MG63 (cell line): ENCODE measurements around the gene RABL6. TPM values are rescaled to one million over a fixed set of nuclear protein-coding genes. Genes with fewer than 3 reads are reported as not detected.
A peak's percentile ranks its signal among the peaks of the same experiment; 100 is the strongest.

Source experiments
- DNase-seq: peaks from one replicate; pipeline ENCODE4 v3.0.0-alpha.2; 2020
- H3K27me3 ChIP-seq: fragments of 250-450 bp; sonication (Bioruptor Pico); 2 replicates; pipeline ENCODE4 v1.5.1; 2020; ENCODE audit warnings: mild to moderate bottlenecking, moderate library complexity
- H3K36me3 ChIP-seq: fragments of 250-450 bp; sonication (Bioruptor Pico); 2 replicates; pipeline ENCODE4 v1.5.1; 2020; ENCODE audit warnings: mild to moderate bottlenecking, moderate library complexity
- H3K4me3 ChIP-seq: fragments of 250-450 bp; sonication (Bioruptor Pico); 2 replicates; pipeline ENCODE4 v1.5.1; 2020; ENCODE audit warnings: mild to moderate bottlenecking, moderate library complexity
- H3K9me3 ChIP-seq: fragments of 250-450 bp; sonication (Bioruptor Pico); 2 replicates; pipeline ENCODE4 v1.5.1; 2020; ENCODE audit warnings: mild to moderate bottlenecking, moderate library complexity
- total RNA-seq: library from RNA; depleted of rRNA; stranded (reverse); fragments of >200 nt; shearing (Covaris generic); gene quantifications from 2 replicates; pipeline ENCODE4 v1.2.3, GENCODE V29; 2014; ENCODE audit warnings: low replicate concordance

RABL6 gene
- total RNA-seq, 1 experiment from 2014 or later: 101 TPM

- Histone ChIP-seq H3K4me3 (no peak overlapping the region), H3K9me3 (no peaks in the 10 kb centered on the region), H3K27me3 (no peaks in the 10 kb centered on the region), H3K36me3 (peaks cover 11% of the 10 kb centered on the region)
- DNase-seq: no peak
These were observed 37.9 kb downstream of the RABL6 start for GRCh38 chr9:136845465-136846260.

DNA sequence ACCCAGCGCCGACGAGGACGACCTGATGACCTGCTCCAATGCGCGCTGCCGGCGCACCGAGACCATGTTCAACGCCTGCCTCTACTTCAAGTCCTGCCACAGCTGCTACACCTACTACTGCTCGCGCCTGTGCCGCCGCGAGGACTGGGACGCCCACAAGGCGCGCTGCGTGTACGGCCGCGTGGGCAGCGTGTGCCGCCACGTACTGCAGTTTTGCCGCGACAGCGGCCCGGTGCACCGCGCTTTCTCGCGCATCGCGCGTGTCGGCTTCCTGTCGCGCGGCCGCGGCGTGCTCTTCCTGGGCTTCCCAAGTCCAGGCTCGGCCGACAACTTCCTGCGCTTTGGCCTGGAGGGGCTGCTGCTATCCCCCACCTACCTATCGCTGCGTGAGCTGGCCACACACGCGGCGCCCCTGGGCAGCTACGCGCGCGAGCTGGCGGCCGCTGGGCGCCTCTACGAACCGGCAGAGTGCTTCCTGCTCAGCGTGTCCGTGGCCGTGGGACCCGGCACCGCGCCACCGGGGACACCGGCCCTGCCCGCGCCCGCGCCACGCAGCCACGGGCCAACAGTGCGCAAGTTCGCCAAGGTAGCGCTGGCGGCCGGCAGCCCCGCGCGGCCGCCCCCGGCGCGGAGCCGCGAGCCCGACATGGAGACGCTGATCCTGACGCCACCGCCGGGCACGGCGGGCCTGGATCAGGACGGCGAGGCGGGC is 38.8 kb downstream of the RABL6 start:
- peaks cover 13% of the 10 kb centered on the region for H3K36me3 ChIP-seq
- no peaks in the 10 kb centered on the region for H3K9me3 ChIP-seq
- no peaks in the 10 kb centered on the region for H3K27me3 ChIP-seq
- no peak for DNase-seq
- no peak overlapping the region for H3K4me3 ChIP-seq

DNA sequence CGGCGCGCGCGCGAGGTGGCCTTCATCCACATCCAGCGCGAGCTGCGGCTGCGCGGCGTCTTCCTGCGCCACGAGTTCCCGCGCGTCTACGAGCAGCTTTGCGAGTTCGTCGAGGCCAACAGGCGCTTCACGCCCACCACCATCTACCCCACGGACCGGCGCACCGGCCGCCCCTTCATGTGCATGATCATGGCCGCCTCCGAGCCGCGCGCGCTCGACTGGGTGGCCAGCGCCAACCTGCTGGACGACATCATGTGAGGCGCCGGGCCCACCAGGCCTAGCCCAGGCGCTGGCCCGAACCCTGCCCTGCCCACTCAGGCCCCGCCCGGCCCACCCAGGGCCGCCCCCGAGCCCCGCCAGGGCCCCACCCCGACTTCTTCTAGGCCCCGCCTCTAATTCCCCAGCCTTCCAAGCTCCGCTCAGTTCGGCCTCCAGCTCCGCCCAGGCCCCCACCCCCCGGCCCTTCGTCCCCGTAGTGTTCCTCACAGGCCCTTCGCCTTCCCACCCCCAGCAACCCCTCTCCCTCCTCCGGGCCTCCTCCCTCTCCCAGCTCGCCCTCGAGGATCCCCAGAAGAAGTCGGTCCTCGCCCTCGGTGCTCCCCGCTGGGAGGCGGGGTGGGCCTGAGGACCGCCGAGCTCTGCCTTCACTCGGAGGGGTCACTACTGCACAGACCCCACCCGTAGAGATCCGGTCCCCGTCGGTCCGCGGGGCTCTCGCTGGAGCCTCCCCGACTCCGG is 39.5 kb downstream of the RABL6 start:
- H3K9me3 ChIP-seq: no peaks in the 10 kb centered on the region
- H3K4me3 ChIP-seq: peak overlapping the region; percentile 86
- peak; percentile 84 for DNase-seq
- H3K36me3 ChIP-seq: peaks cover 13% of the 10 kb centered on the region
- H3K27me3 ChIP-seq: no peaks in the 10 kb centered on the region

DNA sequence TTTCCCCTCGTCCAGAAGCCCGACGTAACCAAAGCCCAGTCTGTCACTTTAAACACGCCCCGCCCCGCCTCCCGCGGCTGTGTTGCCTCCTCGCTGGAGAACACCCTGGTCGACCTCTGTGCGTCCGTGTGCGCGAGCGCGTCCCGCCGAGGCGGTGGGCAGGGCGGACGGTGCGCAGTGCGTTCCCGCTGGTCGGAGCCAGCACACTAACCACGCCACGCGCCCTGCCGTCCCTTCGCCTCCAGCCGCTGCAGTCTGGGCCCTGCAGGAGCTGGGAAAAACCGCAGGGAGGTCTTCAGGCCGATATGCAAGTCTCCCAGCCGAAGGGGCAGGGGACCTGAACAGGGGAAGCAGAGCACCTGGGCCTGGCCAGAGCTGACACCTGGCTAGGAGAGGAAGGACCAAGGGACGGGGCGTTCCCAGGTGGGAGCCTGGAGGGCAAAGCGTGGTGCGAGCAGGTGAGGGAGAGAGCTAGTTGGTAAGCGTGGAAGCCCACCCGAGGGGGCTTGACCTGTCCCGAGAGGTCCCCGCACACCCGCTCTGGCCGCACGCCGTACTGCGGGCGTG is 40.2 kb downstream of the RABL6 start:
- Histone ChIP-seq H3K27me3 (no peaks in the 10 kb centered on the region), H3K9me3 (no peaks in the 10 kb centered on the region), H3K4me3 (peak overlapping the region; percentile 86), H3K36me3 (peaks cover 13% of the 10 kb centered on the region)
- peak; percentile 95 for DNase-seq

- Histone ChIP-seq H3K36me3 (peaks cover 13% of the 10 kb centered on the region), H3K4me3 (peak overlapping the region; percentile 86), H3K27me3 (no peaks in the 10 kb centered on the region), H3K9me3 (no peaks in the 10 kb centered on the region)
- DNase-seq: peak; percentile 56
These were observed 40.8 kb downstream of the RABL6 start for GRCh38 chr9:136848393-136849037.

DNA sequence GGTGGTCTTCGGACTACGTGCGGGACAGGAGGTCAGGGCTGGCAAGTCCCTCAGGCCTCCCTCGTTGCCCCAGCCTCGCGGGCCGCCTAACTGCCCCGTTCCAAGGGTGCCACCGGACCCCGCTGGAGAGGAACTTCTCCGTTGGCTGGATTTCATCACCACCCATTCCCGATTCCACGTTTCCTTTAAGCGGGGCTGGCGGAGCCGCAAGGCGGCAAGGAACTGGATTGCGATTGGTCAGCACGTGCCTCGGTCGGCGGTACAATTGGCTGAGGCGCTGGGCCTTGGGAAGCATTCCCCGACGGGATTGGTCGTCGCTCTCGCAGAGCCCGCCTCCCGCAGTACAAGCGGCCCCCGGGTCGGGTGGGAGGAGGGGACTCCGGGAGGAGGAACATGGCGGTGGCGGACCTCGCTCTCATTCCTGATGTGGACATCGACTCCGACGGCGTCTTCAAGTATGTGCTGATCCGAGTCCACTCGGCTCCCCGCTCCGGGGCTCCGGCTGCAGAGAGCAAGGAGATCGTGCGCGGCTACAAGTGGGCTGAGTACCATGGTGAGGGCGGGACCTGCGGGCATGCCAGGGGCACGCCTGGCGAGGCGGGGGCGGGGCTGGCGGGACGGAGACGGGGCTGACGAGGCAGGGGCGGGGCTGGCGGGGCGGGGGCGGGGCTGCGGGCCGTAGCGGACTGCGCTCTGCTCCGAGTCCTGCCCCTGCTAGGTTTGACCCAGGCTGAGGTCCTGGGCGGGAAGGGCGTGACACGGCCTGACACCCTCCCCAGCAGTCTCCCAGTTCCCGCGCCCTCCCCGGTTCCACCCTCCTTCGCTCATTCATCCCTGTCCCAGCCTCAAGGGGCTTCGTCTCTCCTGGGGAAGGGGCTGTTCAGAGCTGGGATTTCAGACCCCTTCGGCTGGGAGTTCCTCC is 41.6 kb downstream of the RABL6 start, which contains the start of gene PHPT1:
PHPT1 (plus strand) TSS at position 372 of the 922 bp plus-strand sequence; CDS start at position 394, 22 bp downstream.
- peak within 1 kb of the TSS; percentile 86 for H3K4me3 ChIP-seq
- no peaks in the 10 kb centered on the region for H3K27me3 ChIP-seq
- peak; percentile 98 for DNase-seq
- peaks cover 13% of the 10 kb centered on the region for H3K36me3 ChIP-seq
- H3K9me3 ChIP-seq: no peaks in the 10 kb centered on the region

DNA sequence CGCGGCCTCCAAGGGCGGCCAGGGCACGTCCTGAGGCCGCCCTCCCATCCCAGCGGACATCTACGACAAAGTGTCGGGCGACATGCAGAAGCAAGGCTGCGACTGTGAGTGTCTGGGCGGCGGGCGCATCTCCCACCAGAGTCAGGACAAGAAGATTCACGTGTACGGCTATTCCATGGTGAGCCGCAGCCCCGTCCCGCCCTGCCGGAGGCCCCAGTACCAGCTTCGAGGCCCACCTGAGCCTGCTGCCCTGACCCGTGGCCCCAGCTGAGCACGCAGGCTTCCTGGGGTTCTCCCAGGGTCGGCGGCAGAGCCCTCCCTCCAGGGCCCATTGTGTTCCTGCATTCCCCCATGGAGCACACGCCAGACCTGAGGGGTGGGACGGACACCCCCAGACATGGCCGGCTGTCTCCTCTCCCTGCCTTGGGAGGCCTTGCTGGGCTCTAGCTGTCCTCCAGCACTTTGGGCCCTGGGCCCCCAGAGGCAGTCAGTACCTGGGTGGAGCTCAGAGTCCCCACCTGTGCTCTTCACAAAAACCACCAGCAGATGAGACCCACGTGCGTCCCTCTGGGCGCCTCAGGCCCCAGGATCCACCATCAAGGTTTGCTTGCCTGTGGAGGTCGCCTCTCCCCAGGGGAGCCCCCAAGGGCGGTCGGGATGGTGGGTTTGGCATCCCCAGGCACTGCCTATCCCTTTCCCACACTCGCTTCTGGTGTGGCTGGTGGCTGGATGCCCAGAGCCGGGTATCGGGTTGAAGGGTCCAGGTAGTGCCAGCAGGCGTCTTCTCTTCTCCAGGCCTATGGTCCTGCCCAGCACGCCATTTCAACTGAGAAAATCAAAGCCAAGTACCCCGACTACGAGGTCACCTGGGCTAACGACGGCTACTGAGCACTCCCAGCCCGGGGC is 42.5 kb downstream of the RABL6 start:
- no peaks in the 10 kb centered on the region for H3K27me3 ChIP-seq
- H3K4me3 ChIP-seq: peak overlapping the region; percentile 86
- DNase-seq: no peak
- H3K36me3 ChIP-seq: peaks cover 13% of the 10 kb centered on the region
- H3K9me3 ChIP-seq: no peaks in the 10 kb centered on the region

- Histone ChIP-seq H3K4me3 (no peak overlapping the region), H3K36me3 (peaks cover 13% of the 10 kb centered on the region), H3K27me3 (no peaks in the 10 kb centered on the region), H3K9me3 (no peaks in the 10 kb centered on the region)
- no peak for DNase-seq
These were observed 43.4 kb downstream of the RABL6 start for GRCh38 chr9:136850866-136851775.

DNA sequence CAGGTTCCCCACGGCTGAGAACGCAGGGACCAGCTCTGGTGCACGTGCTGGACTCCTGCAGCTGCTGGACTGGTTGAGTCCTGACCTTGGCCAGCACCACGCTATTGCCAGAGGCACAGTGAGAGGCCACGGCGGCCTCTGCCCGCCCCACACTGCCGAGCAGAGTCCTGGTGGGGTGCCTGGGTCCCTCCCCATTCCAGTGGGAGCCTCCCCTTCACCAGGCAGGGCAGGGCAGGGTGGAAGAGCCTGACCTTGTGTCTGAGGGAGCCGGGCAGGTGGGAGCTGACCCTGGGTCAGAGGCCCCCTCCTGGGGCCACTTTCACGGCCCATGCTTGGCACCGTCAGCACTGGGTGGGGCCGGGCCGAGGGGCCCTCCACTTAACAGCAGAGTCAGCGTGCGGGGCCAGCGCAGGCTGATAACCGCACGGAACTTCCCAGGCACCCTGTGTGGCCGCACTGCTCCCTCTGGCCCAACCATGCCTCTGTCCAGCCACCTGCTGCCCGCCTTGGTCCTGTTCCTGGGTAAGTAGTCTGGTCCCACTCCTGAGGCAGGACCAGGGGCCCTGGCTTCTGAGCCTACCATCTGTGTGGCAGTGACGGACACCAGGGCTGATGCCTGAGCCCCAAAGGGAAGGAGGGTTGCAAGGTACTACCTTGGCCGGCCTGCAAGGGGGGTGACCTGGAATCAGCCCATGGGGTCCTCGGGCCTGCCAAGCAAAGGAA is 44.4 kb downstream of the RABL6 start, which contains the start of gene MAMDC4:
MAMDC4 (plus strand) TSS at position 406 of the 723 bp plus-strand sequence; CDS start at position 477, 71 bp downstream.
- no peak within 1 kb of the TSS for H3K4me3 ChIP-seq
- H3K27me3 ChIP-seq: no peaks in the 10 kb centered on the region
- no peaks in the 10 kb centered on the region for H3K9me3 ChIP-seq
- peaks cover 13% of the 10 kb centered on the region for H3K36me3 ChIP-seq
- DNase-seq: no peak

- Histone ChIP-seq H3K36me3 (peaks cover 13% of the 10 kb centered on the region), H3K27me3 (no peaks in the 10 kb centered on the region), H3K9me3 (no peaks in the 10 kb centered on the region), H3K4me3 (no peak overlapping the region)
- no peak for DNase-seq
These were observed 45.2 kb downstream of the RABL6 start for GRCh38 chr9:136852664-136853595.

GRCh38 chr9:136853596-136854112 is 45.9 kb downstream of the RABL6 start:
- Histone ChIP-seq H3K27me3 (no peaks in the 10 kb centered on the region), H3K36me3 (peaks cover 15% of the 10 kb centered on the region), H3K9me3 (no peaks in the 10 kb centered on the region), H3K4me3 (no peak overlapping the region)
- DNase-seq: no peak
